NK-92 (cell line): ENCODE results near the gene IPPK.
"Not testable (repeated sequence)": the region's sequence is repeated elsewhere in the genome, so short reads cannot be mapped to it uniquely, and the experiment has no call there.

Source experiments
- DNase-seq: peaks from one replicate; lab custom pipeline; 2025; ENCODE audit not compliant: unreplicated experiment; lab: John Stamatoyannopoulos, UW

Gene IPPK

GRCh38 chr9:92639124-92639523 is 30.8 kb downstream of the IPPK start:
- DNase-seq = no peak

DNA sequence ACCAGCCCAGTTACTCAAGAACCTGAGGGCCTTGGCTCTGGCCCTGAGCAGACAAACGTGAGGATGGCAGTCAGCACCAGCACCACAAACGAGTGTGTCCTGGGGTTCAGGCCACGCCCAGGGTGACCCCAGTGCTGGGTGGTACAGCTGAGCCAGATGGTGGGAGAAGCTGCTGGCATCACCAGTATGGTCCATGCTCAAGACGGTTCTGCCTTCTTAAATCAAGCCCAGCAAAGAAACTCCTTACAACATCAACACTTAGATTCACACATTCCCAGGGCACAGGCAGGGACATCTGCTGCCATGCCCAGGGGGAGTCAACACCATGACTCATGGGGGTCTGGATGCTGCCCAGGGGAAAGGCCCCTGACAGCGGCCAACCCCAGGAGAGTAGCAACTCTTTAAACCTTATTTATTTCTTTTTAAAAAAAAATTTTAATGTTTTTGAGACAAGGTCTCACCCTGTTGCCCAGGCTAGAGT is 31.3 kb downstream of the IPPK start:
- DNase-seq = no peak

- DNase-seq = no peak
These were observed 31.9 kb downstream of the IPPK start for GRCh38 chr9:92637886-92638620.

GRCh38 chr9:92637326-92637725 is 32.6 kb downstream of the IPPK start:
- no peak for DNase-seq

DNA sequence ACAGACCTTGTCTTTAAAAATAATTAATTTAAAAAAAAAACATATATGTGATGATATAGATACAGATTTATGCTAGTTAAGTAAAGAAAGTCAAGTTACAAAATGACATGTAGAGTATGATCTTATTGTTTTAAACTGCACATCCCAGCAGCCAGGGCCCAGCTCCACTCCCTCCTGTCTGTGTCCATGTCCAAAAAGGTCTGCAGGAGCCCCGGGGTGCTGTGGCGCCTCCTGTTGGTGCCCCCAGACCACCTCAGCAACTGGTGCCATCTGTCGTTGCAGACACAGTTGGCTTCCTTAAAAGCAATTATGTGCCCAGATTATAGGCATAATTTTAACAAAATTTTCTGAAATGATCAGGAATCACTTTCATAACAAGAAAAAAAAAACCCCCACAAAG is 33.3 kb downstream of the IPPK start:
- no peak for DNase-seq

DNA sequence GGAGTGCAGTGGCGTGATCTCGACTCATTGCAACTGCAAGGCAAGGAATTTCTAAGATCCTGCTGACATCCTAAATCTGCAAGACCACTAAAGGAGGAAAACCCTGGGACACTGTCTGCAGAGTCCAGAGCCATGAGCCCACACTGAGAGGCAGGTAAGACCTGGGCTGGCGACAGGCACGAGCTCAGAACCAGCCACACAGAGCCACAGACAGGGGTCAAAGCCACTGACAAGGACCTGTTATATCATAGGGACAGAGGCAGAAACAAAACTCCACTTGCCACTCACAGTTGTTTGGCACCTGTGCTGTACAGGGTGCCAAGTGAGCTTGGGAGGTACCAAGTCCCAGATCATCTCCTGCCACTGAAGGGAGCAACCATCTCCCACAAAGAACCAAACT is 34.2 kb downstream of the IPPK start:
- DNase-seq = no peak

GRCh38 chr9:92634712-92635605 is 35.0 kb downstream of the IPPK start:
- DNase-seq = no peak

DNA sequence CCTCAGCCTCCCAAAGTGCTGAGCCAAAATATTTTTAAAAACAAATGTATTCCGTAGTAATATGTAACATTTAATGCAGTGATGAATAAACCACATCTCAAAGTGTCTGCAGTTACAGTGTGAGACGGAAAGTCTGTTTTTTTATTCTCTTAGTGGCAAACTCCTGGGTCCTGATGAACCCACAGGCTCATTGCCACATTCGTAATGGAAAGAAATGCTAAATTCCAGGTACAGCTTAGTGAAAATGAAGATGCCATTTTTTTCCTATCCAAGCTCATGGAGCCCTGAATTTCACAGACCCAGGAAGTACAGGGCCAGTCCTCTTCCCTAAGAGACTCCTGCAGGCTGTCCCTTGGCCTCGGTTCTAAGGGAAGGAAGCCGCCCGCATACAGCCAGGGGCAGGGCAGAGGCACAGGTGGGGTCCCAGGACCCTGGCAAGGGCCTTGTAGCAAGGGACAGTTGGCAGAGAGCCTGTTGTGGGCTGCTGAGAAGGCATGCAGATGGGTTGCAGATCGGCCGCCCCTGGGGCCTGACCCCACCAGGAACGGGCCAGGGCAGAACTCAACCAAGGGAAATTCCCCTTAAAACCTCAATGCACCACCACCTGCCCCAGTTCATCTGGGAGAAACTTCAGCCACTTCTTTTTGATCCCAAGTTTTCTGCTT is 36.2 kb downstream of the IPPK start:
- DNase-seq = no peak

GRCh38 chr9:92632641-92633040 is 37.3 kb downstream of the IPPK start:
- DNase-seq = no peak

GRCh38 chr9:92631452-92632343 is 38.2 kb downstream of the IPPK start:
- DNase-seq = no peak

- no peak for DNase-seq
These were observed 42.3 kb downstream of the IPPK start for GRCh38 chr9:92627651-92628050.

DNA sequence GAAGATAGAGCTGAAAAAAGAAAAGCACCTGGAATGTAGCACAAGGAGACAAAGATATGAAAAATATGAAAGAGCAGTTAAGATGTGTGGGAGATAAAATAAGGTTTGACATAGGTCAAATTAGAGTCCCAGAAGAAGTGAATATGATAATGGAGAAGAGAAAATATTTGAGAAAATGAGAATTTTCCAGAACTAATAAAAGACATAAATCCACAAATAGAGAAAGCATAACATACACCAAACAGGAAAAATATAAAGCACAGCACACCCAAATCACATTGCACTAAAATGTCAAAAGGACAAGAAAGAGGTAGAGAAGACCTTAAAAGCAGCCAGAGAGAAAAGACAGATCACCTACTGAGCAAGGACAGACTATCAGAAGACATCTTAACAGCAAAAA is 43.4 kb downstream of the IPPK start:
- DNase-seq = no peak

GRCh38 chr9:92623936-92624335 is 46.0 kb downstream of the IPPK start:
- not testable (repeated sequence) for DNase-seq

- no peak for DNase-seq
These were observed 49.1 kb downstream of the IPPK start for GRCh38 chr9:92620845-92621244.

DNA sequence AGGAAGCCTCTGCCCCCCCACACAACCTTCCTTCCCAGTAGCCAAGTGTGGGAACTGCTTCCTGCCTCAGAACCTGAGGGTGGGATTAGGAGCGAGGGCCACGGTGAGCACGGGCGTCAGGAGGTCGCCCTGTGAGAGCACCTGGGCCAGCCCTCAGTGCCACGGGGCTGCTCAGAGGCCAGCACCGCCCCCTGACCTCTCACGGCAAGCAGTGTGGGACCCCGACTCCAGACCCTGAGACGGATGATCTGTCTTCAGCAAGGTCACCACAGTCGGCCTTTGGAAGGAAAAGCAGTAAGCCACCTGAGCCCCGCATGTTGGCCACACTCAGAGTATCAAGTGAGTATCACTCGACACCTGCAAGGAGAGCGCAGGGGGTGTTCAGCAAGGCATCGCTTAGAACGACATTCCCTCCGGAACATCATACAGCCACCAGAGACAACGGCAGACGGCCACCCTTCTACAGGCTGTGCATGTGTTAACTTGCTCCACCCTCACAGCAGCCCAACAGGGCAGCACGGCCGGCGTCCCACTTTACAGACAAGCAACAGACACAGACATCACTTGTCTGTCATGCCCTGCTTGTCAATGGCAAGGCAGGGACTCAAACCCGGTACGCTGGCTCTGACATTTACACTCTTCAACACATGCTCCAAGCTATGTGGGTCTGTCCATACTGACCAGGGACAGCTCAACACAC is 50.2 kb downstream of the IPPK start:
- DNase-seq = no peak

DNA sequence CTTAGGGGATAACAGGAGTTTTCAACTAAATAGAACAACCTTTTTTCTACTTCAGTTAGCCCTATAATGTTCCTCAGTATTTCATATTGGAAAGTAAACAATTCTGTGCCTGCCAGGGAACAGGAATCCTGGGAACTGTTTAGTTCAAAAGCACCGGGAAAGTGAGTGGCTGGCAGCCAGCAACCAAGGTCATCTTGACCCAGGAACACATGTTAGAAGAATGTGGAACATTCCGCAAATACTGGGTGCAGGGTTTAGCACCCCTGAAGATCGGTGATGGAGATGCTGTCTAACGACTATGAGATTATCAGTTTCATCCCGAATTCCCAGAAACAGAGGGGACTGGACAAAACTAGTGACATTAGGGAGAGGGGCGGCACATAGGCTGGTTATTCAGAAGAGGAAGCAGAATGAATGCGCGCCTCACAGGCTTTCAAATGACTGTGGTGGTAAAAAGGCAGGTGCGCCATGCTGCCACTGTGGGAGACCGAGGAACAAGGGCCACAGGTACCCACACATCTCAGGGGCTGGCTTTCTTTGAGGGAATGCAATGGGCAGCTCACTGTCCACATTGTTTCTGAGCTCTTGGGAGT is 51.2 kb downstream of the IPPK start:
- no peak for DNase-seq

GRCh38 chr9:92617951-92618510 is 51.9 kb downstream of the IPPK start:
- DNase-seq = no peak

DNA sequence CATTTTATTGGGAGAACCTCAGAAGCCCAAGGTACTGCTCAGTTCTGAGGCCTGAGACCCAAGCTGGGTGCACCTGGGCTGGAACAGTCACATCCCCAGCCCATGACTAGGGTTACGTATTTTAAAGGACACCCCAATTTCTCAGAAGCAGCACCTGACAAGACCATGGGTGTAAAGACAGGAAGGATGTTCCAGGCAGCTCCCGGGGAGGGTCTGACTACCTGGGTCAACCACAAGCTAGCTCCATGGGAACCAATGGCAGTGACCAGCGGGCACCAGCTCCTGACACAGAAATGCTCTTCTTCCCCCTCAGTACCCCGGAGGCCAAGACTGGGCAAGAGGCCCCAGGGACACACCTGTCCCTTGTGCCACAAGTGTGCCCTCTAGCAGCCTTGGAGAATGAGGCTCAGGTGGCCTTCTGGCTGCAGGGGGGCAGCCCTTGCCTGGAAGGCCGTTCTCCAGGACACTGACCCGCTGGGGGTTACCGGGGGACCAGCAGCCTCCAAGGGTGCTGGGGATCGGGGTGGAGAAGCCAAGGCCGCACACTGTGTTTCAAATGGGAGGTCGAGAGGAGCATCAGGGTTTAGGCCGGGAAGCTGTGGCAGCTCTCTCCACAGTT is 52.6 kb downstream of the IPPK start:
- no peak for DNase-seq

DNA sequence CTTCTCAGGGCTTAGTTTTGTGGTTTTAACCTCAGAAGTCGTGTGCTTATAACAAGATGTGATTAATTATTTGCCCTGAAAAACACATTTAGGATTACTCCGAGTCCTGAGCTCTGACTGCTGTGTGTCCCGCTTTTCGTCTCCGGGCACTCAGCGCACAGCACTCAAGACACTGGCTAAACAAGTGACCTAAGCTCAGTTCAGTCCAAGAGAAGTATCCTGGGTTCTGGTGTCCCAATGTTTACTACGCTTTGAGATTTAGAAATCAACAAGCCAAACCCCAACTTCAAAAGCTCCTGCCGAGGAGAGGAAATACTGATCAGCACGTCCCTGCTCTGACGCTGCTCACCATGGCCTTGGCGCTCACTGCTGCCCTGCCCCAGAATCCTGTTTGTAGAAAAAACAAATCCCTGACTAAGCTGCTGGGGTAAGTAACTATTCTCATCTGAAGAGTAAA is 53.2 kb downstream of the IPPK start:
- no peak for DNase-seq
